ENCODE measurements around the gene MRPL55.

MRPL55 gene

DNA sequence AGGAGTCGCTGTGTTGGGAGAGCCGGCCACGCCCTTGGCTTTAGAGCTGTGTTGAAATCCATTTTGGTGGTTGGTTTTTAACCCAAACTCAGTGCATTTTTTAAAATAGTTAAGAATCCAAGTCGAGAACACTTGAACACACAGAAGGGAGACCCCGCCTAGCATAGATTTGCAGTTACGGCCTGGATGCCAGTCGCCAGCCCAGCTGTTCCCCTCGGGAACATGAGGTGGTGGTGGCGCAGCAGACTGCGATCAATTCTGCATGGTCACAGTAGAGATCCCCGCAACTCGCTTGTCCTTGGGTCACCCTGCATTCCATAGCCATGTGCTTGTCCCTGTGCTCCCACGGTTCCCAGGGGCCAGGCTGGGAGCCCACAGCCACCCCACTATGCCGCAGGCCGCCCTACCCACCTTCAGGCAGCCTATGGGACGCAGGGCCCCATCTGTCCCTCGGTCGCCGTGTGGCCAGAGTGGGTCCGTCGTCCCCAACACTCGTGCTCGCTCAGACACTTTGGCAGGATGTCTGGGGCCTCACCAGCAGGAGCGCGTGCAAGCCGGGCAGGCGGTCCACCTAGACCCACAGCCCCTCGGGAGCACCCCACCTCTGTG, 10.7 kb downstream of the MRPL55 start:
- DNase-seq = no peak

- no peak for DNase-seq
These were observed 11.6 kb downstream of the MRPL55 start for GRCh38 chr1:228097333-228098081.

DNA sequence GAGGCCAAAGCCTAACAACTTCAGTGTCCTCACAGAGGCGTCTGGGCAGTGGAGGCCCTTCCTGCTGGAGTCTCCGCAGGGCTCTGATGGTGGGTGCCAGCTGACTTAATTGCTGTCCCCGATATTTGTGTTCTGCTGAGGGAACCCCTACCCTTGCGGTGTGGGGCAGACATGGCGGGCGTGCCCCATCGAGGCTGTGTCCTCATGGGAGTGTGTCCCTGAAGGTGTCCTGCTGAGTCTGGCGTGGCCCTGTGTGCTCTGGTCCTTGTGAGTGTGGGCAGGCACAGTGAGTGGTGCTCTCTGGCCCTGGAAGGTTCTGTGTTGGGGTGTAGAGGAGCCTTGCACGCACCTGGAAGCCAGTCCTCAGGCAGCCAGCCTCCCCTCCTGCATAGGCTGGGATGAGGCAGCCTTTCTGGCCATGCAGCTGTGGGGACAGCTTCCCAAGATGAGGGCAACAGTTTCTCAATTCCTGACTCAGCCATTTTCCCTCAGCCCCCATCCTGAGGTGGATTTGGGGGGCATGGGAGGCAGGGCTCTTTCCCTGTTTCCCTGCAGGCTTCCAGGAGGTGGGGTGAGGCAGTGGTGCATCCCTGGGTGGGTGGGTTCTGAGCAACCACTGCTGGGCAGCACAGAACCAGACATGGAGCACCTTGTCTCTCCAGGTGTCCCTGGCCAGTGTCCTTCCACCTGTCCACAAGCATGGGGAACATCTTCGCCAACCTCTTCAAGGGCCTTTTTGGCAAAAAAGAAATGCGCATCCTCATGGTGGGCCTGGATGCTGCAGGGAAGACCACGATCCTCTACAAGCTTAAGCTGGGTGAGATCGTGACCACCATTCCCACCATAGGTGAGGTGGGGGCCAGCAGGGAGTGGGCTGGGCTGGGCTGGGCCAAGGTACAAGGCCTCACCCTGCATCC, 12.4 kb downstream of the MRPL55 start:
- DNase-seq = no peak

- DNase-seq = no peak
These were observed 13.2 kb downstream of the MRPL55 start for GRCh38 chr1:228095938-228096337.

DNA sequence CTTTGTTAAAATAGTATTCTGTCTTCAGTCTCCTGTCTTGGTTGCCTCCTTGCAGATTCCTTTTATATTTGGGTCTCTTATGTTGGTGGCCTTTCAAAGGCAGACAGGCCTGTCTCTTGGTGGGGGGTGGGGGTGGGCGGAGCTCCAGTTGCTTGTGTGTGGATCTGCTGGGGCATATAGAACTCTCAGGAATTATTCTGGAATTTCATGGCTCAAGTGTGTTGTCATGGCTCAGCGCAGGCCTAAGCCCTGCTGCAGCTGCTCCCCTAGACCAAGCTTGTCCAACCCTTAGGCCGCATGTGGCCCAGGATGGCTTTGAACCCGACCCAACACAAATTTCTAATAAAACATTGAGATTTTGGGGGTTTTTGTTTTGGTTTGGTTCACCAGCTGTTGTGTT, 13.9 kb downstream of the MRPL55 start:
- no peak for DNase-seq

- DNase-seq = no peak
These were observed 14.6 kb downstream of the MRPL55 start for GRCh38 chr1:228094432-228095016.

DNA sequence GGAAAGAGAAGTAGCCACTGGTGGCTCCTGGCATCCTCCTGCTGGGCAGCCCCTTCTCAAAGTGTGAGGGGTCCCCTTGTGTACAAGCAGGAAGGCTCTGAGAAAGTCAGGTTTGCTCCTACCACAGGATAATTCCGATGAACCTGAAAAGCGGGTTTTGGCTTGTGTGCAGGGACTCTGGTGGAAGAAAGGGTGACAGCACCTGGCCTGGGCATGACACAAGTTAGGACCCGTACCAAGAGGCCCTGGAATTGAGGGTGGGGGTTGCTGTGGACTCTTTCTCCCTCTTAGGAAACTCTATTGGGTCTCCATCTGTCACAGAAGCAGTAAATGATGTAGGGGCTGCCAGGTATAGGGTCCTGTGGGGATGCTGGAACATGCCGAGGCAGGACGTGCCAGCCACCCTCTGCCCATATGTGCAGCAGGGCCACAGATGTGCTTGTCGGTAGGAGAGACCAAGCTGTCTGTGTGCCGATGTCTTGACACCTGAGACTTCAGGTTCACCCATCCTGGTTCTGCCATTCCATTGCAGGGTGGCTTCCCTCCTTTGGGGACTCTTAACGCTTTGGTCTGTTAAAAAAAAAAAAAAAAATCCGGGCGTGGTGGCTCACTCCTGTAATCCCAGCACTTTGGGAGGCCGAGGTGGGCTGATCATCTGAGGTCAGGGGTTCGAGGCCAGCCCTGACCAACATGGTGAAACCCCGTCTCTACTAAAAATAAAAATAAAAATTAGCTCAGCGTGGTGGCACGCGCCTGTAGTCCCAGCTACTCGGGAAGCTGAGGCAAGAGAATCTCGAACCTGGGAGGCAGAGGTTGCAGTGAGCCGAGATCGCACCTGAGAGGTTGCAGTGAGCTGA, 15.8 kb downstream of the MRPL55 start:
- DNase-seq = no peak

DNA sequence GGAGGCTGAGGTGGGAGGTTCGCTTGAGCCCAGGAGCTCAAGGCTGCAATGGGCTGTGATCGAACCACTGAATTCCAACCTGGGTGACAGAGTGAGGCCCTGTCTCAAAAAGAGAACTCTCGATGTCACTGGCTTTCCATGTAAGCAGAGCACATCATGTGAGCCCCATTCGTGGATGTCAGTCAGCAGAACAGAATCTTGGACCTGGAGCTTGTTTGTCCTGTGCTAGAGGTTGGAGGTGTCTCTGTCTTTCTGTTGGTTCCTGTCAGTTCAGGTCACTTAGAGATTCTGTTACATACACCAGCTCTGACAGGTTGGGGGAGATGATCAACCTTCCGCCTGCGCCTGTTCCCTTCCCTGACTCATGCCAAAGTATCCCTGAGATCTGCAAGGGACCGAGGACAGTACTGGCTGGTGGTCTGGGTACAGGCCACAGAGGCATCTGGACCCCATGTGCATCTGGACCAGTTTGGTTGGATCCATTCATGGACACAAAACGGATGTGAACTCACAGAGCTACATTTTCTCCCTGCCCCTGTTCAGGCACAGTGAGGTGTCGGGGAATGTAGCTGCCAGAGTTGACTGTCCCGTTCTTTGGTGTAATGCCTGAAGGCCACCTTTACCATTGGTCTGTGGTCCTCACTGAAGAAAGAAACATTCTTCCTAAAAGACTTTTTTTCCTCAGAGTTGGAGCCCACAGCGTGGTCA, 16.6 kb downstream of the MRPL55 start:
- no peak for DNase-seq

GRCh38 chr1:228091084-228091483, 18.0 kb downstream of the MRPL55 start:
- DNase-seq = no peak

GRCh38 chr1:228090613-228091081, 18.5 kb downstream of the MRPL55 start:
- DNase-seq = no peak

DNA sequence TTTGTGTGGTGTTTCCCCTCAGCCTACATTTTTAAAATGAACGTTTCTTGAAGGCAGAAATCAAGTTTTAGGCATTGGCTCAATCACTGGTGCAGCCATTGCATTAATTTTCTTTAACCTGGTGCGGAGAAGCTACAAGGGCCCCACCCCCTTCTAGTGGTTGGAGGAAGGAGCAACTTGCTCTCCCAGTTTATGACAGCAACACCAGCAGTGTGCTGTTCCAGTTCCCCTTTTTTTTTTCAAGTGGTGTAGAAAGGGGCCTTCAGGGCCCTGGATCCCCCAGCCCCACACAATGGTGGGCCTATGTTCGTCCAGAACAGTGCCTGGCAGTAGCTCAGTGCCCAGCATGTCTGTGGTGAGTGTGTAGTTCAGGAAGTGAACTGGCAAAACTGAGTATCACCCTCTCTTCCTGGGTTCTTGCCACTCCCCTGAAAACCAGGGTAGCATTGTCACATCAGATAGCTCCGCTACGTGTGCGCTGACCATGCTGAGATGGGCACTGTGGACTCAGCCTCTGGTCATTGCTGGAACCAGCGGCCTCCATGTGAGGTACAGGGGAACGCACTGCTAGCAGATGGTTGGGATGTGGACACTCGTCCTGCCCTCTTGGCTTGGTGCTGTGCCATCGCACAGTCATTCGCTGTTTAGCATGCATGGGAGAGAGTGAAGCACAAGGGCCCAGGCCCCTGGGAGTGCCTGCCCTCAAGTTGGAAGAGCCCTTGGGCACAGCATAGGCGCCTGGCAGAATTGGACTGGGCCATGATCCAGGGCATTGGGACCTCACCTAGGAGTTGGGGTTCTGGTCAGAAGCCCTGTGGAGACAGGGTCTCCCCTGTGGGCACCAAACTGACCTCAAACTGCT, 19.3 kb downstream of the MRPL55 start:
- no peak for DNase-seq

DNA sequence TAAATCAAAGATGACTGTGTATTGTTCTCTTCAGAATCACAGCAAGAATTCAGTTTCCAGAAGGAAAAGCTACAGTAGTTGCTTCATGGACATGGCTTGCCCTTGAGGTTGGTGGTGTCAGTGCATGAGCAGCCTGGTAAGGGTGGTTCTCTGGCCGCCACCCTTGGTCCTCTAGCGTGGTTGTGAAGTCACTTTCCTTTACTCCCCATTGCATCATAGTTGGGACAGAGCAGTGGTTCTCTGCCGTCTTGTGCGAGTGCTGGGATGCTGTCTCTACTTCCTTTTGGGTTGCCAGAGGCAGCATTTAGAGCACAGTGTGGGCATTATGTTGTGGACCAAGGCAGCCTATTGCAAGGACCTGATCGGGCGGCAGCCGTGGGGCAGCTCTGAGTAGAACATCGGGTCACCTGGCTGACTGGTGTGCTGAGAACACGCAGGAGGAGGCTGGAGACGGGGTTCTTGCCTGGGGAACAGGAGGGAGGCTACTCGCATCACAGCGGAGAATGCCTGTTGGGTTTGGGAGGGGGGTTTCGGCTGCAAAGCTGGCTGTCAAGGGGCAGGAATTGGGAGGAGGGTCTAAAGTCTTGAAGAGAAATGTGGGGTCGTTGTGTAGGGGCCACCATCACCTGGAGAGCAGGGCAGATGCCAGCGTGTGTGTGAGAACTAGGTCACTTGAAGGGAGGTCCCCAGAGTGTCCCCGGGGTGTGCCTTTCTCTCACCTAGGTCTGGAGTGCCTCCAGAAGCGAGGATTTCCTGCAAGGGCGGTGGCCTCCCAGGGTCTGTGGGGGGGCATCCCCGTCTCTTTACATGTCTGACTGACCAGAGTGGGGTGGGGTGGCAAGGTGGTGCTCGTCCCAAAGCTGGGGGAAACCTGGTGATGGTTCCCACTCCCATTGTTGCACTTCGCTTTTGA, 20.3 kb downstream of the MRPL55 start:
- no peak for DNase-seq

DNA sequence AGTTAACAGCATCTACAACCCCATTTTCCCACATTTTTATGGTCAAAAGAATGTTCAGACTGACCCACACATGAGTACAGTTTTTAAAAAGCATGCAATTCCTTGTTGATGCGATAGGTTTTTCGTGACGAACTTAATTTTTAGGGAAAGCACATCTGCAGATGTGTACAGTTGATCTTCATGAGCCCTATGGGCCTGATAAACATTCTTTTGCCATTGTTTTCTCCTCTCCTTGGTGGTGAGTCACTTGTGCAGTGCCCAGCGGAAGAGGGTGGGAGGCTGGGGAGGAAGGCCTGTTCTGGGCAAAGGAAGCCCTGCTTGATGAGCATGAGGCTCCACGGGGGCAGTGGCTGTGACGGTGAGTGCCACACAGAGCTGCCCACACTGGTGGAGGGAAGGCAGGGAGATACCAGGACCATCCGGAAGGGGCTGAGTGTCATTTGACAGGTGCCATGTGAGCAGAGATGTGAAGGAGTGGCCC, 21.3 kb downstream of the MRPL55 start:
- no peak for DNase-seq

GRCh38 chr1:228085287-228085951, 23.7 kb downstream of the MRPL55 start:
- DNase-seq = peak; percentile 58

DNA sequence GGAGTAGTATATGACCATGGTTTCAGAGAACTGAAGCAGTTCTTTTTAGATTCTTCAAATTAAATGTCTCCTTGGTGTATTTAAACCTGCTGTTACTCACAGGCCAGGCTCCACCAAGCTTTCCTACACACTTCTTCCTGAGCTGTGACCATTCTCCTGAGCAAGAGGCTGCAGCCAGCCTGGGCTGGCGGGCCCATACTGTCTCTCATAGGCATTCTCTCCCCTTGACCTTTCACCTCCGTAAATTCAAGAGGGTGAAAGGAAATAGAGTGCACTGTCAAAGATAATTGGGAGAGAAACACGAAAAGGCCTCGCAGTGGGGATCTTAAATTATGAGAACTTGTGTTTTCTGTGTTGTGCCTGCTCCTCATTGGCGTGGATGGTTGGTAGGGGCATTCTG, 24.3 kb downstream of the MRPL55 start:
- no peak for DNase-seq

GRCh38 chr1:228084325-228084724, 24.8 kb downstream of the MRPL55 start:
- no peak for DNase-seq

DNA sequence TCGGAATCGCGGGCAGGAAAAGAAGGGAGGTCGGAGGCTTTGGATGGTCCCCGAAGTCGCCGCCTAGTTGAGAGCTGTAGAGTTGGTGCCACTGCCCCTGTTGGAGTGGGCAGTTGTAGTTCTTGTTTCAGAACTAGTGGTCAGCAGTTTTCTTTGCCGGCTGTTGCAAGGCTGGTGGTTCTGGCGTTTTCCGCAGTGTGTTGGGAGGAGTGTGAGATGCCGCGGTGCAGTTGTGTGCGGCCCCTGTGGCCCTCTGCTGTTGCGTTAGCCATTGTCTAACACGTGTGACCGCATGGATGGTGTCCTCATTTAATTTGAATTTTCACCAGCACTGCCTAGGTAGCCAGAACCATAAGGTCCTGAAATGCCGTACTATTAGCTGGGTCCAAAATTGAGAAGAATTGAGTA, 25.2 kb downstream of the MRPL55 start:
- DNase-seq = peak; percentile 71

All from RPMI8226 (cell line).